ENCODE data around the gene FMO1.
"Not testable (repeated sequence)": the region's sequence is repeated elsewhere in the genome, so short reads cannot be mapped to it uniquely, and the experiment has no call there.

FMO1 gene

GRCh38 chr1:171248302-171248701 is at the start of gene FMO1:
TSS of gene FMO1 (plus strand) at chr1:171248494. CDS start at chr1:171258088, 9,594 bp downstream.
- DNase-seq: no peak

DNA sequence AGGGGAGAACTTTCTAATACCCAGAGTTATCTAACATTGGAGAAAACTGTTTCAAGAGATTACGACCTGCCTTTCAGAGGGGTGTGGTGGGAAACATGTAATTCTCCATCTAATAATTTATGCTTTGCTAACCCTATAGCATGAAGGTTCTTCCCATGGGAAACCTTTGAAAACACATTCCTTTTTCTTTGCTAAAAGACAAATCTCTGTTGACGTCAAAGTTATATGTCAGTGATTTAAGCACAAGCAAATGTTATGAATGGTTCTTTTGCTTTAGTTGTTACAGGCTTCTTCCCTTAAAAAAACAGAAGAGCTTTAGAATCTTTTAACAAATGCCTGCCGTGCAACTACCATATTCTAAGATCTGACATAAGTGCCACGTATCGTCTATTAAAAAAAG is 44.0 kb upstream of the FMO1 start:
- DNase-seq: peak; percentile 34

- DNase-seq: no peak
These were observed 41.9 kb upstream of the FMO1 start for GRCh38 chr1:171206204-171206977.

GRCh38 chr1:171206978-171207355 is 41.3 kb upstream of the FMO1 start:
- DNase-seq: peak; percentile 20

GRCh38 chr1:171207377-171207776 is 40.9 kb upstream of the FMO1 start:
- no peak for DNase-seq

DNA sequence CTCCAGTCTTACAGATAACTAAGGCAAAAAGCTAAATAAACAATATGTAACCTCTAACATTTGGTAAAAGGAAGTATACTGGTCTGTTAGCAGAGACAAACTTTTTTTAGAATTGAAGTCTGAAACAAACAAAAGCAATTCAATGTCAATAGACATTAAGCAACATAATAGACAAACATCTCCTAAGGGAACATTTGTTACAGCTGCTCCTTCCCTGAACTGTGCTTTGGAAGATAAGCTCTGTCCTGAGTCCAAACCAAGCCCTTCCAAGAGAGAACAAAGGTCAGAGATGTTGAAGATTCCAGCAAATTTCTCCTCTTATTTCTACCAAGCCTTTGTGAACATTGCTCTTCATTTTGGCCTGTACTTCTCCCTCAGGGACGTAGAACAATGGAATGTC is 37.9 kb upstream of the FMO1 start:
- no peak for DNase-seq

- no peak for DNase-seq
These were observed 35.5 kb upstream of the FMO1 start for GRCh38 chr1:171212607-171213351.

DNA sequence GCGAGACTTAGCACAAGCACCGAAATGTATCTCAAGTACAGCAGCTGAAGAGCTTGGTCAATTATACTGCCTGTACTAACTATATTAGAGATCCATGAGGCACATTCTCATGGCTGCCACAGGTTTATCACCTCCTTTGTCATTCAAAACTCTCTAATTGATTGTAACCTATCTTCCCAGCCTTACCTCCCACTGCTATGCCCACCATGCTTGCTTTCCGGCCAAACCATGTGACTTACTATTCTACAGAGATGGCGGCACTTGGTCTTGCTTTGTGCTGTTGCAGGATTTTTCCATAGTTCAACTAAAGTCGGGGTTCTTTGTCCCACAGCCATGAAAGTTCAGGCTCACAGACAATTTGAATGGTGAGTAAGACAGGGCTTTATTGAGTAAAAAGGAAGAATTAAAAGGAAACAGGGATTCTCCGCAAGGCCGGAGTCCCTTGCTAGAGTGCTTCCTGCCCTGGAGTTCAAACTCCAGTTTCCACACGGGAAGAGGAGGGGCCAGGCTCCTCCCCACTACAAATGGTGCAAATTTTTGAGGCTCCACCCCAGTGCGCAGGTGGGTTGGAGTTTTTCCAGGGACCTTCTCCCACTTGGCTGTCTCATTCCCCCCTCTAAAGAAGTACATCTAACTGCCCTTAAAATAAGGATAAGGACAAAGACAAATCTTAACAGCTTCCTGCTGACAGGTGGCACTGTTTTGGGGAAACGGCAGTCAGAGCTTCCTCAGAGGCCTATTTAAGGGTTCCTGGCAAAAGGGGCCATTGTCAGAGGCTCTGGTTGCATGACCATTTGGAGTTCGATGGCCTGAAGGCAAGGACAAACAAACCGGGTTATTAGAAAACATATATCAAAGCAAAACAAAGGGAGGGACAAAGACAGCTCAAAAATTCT is 34.5 kb upstream of the FMO1 start:
- no peak for DNase-seq

DNA sequence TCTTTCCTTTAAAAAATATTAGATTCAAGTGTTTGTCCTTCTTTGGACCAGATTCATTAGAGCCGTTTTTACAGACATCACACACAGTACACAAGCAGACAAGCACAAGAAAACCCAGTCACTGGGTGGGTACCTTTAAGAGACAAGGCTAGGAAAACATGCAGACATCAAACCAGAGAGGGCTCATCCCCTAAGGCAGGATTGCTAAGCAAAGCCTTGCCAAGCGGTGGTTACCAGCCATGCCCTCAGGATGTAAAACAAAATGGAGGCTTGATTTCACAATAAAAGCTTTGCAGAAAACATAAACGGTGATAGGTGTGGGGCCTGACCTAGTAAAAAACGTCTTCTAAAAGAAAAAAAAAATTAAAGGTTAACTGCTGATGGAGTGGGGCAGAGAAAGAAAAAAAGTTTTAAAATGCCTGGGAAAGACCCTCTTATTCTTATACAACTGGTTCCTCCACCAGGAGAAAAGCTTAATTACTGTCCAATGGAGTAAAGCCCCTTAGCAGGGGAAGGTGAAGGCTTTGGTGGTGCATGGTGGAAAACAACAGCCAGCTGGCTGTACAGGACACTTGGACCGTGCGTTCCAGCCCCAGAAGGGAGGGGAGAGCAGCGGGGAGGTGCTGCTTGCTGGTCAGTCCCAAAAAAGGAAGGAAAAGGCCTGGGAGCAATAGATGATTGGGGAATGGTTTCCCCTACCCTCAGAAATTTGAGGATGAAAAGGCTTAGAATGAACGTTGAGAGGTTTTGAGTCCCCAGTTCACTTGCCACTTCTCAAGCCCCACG is 30.4 kb upstream of the FMO1 start:
- no peak for DNase-seq

DNA sequence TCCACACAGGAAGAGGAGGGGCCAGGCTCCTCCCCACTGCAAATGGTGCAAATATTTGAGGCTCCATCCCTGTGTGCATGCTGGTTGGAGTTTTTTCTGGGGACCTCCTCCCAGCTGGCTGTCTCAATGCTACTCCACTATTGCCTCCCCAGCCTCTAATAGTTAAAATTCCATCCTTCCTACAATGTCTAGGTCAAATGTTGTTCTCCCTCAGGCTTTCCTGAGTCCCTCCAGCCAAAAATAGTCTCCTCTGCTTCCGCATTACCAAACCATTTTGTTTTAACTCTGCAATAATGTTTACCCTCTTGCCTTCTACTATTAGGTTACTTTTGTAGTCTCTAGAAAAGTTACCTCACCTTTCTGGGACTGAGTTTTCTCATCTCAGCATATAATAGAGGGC is 29.6 kb upstream of the FMO1 start:
- no peak for DNase-seq

GRCh38 chr1:171219346-171220080 is 28.8 kb upstream of the FMO1 start:
- peak; percentile 74 for DNase-seq

GRCh38 chr1:171220081-171220420 is 28.2 kb upstream of the FMO1 start:
- peak; percentile 97 for DNase-seq

DNA sequence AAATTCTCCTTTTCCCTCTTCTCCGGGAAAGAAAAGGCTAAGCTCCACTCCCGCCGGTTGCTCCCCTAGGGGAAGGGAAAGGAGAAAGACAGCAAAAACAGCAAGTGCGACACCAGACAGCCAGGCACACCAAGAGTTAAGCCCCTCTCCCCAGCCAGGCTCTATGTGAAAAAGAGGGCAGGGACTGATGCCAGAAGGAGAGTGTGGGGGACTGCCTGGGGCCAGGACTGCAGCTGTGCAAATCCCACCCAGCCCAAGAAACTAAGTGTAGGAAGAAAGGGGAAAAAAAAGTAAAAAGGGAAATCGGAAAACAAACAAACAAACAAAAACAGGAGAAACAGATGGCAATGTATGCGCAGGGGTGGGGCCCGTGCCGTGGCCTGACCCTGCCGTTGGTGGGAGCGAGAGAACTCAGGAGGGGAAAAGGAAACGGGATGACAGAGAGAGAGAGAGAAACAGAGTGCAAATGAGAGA is 27.7 kb upstream of the FMO1 start:
- peak; percentile 77 for DNase-seq

- no peak for DNase-seq
These were observed 26.4 kb upstream of the FMO1 start for GRCh38 chr1:171221665-171222591.

DNA sequence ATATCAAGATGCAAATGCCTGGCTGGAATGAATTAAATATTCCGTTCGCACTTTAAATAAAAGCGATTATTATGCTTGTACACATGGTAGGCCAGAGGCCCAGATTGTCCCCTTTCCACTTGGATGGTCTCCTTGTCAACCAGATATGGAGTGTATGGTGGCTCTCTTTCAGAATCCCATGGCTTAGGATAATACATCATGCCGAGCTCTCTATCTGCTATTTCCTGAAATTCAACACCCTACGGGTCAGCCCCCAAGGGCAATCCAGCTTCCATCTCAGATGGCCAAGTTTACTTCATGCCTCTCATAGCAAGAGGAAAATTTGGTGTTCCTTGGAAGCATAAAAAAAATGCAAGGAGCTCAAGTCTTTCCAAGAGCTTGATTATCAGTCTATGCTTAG is 25.4 kb upstream of the FMO1 start:
- DNase-seq: peak; percentile 26

- DNase-seq: not testable (repeated sequence)
These were observed 24.0 kb upstream of the FMO1 start for GRCh38 chr1:171224257-171224656.

- DNase-seq: peak; percentile 76
These were observed 21.4 kb upstream of the FMO1 start for GRCh38 chr1:171226747-171227370.

DNA sequence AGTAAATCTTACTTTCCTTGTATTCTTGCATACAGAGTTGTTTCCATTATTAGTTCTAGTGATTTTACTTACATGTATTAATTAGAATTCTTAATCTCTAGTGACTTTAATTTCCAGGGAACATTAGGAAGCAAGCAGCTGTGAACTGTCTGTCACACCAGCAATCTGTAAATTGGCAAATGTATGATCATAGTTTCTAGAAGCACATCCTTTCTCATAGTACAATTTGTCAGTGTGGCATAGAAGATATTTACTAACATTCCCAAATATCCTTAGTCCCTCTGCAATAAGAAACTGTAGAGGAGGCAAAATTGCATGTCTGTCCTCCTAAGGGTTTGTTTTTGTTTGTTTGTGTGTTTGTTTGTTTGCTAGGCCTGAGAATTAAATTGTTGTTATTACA is 17.0 kb upstream of the FMO1 start:
- DNase-seq: no peak

DNA sequence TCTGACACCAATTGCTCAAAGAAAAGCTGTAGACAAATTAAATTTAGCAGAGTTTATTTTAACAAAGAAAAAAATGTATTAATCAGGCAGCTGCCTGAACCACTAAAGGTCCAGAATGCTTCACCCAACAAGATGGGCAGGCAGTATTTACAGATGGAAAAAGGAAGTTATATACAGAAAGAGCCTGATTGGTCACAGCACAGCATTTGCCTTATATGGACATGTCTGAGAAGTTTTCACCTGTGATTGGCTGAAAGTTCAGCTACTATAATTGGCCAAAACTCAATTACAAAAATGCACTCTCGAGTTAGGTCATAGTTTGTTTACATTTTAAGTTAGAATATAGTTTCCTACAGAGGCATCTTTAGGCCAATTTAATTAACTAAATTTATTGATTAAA is 15.1 kb upstream of the FMO1 start:
- DNase-seq: no peak

DNA sequence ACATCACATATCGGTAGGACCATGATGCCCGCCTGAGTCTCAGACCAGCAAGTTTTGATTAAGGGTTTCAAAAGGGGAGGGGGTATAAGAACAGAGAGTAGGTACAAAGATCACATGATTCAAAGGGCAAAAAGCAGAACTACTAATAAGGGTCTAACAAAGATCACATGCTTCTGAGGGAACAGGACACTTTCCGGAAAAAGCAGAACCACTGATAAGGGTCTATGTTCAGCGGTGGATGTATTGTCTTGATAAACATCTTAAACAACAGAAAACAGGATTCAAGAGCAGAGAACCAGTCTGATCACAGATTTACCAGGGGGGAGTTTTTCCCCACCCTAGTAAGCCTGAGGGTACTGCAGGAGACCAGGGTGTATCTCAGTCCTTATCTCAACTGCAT is 12.1 kb upstream of the FMO1 start:
- not testable (repeated sequence) for DNase-seq

All from fibroblast of skin of right quadriceps (primary cell).